Panc1 (cell line): ENCODE data around the gene RNASET2. TPM values are rescaled to one million over a fixed set of nuclear protein-coding genes. Genes with fewer than 3 reads are reported as not detected.

ENCODE experiments used
- ATAC-seq: fragments of 200-7000 bp; cut with Tn5 transposase; 2 replicates; pipeline ENCODE4 v1.9.1; 2020; ENCODE audit warnings: mild to moderate bottlenecking, moderate library complexity
- BruUV-seq: library from RNA; stranded (reverse); fragments of 400-500 nt; replicated peaks from 2 replicates; lab custom pipeline; 2021; lab: Mats Ljungman, UMichigan
- CTCF ChIA-PET: fragments of 300-600 bp; sonication (Branson Sonifier 250); formaldehyde crosslinking; loops from one replicate; lab custom pipeline; 2022; ENCODE audit warnings: antibody characterized with exemption; lab: Charles Lee
- POLR2A ChIA-PET: fragments of 300-600 bp; sonication (Branson Sonifier 250); formaldehyde crosslinking; loops from one replicate; lab custom pipeline; 2022; ENCODE audit warnings: antibody characterized with exemption; lab: Charles Lee
- DNase-seq: peaks from one replicate; pipeline ENCODE4 v3.0.0-alpha.2; 2010; ENCODE audit warnings: low read depth, low spot score
- H3K27ac ChIP-seq: 2 replicates; pipeline ENCODE4 v1.5.1; 2011; ENCODE audit warnings: mild to moderate bottlenecking, low read length, inconsistent platforms
- H3K27me3 ChIP-seq: fragments of 200-500 bp; sonication (Bioruptor generic); 2 replicates; pipeline ENCODE4 v1.6.0; 2014; ENCODE audit warnings: low read length, inconsistent platforms; ENCODE audit not compliant: control insufficient read depth, insufficient read depth
- H3K36me3 ChIP-seq: fragments of 200-500 bp; sonication (Bioruptor generic); 2 replicates; pipeline ENCODE4 v1.5.1; 2014; ENCODE audit warnings: inconsistent platforms, mild to moderate bottlenecking, low read length, moderate library complexity; ENCODE audit not compliant: control insufficient read depth, insufficient read depth
- H3K4me1 ChIP-seq: 2 replicates; pipeline ENCODE4 v1.5.1; 2011; ENCODE audit warnings: inconsistent platforms, mild to moderate bottlenecking, low read length, moderate library complexity; ENCODE audit not compliant: control insufficient read depth, insufficient read depth
- H3K4me3 ChIP-seq, 2 experiments: 2 replicates each; pipeline ENCODE4 v1.5.1; 2011 to 2012; ENCODE audit warnings: low read depth in 2 of 2, low read length in 2 of 2, mild to moderate bottlenecking in 2 of 2, inconsistent platforms in 1 of 2, moderate library complexity in 1 of 2
- H3K9me3 ChIP-seq: fragments of 200-500 bp; sonication (Bioruptor generic); 2 replicates; pipeline ENCODE4 v1.5.1; 2014; ENCODE audit warnings: low read depth, mild to moderate bottlenecking, inconsistent platforms, low read length, moderate library complexity; ENCODE audit not compliant: control insufficient read depth, insufficient read depth
- CTCF ChIP-seq: fragments of 450-650 bp; IDR thresholded peaks from 2 replicates; pipeline ENCODE4 v1.5.1; 2017; ENCODE audit warnings: mild to moderate bottlenecking
- POLR2AphosphoS5 ChIP-seq: IDR thresholded peaks from 2 replicates; pipeline ENCODE4 v1.6.1; 2012; ENCODE audit warnings: mild to moderate bottlenecking, low read depth, low read length, moderate library complexity
- REST ChIP-seq, 2 experiments: IDR thresholded peaks; 2 replicates each; pipeline ENCODE4 v1.6.1; 2011 to 2012; ENCODE audit warnings: low read depth in 2 of 2, control low read depth in 1 of 2, low read length in 1 of 2, mild to moderate bottlenecking in 1 of 2, moderate library complexity in 1 of 2; ENCODE audit not compliant: insufficient read depth in 1 of 2
- SIN3A ChIP-seq: IDR thresholded peaks from 2 replicates; pipeline ENCODE4 v1.6.1; 2012; ENCODE audit warnings: low read depth, mild to moderate bottlenecking, low read length, moderate library complexity, borderline replicate concordance; ENCODE audit not compliant: insufficient read depth
- TCF7L2 ChIP-seq: IDR thresholded peaks from 2 replicates; pipeline ENCODE4 v1.6.1; 2011; ENCODE audit warnings: mild to moderate bottlenecking, low read depth, low read length, inconsistent platforms
- in situ Hi-C: cut with HindIII; loops from 2 replicates; pipeline ENCODE4 v1.10.0; 2016; ENCODE audit warnings: low sequenced_read_pairs, low pct_unique_long_range_greater_than_20kb
- intact Hi-C: fragments of 100-400 bp; cut with micrococcal nuclease; formaldehyde crosslinking; loops from one replicate; pipeline ENCODE4 v1.10.0; 2022; ENCODE audit not compliant: unreplicated experiment
- total RNA-seq: library from RNA; stranded (reverse); gene quantifications from one replicate; pipeline ENCODE4 v1.2.1, GENCODE V29; 2021; ENCODE audit not compliant: unreplicated experiment

RNASET2 gene
- total RNA-seq, 1 experiment from 2014 or later, result 9.7 TPM

- no TSS peak for BruUV-seq
- Histone ChIP-seq H3K9me3 (no peaks in the 10 kb centered on the region), H3K4me3 (no peak overlapping the region), H3K27ac (no peak overlapping the region), H3K27me3 (no peaks in the 10 kb centered on the region), H3K4me1 (no peaks in the 10 kb centered on the region), H3K36me3 (no peaks in the 10 kb centered on the region)
- ChIA-PET CTCF (interaction anchor here (0.6 kb wide), 1 partner anchor 71 kb away, joined by 4 read pairs; no protein-coding TSS in a partner anchor), POLR2A (no interaction called here)
- no peak for ATAC-seq
- intact Hi-C loops, result no loop called here
- in situ Hi-C loops, result no loop called here
- TF ChIP-seq REST (IDR thresholded peaks at IDR 0.05; ENCODE audit: insufficient read depth in 1 of 2, low read depth in 2 of 2, low read length in 1 of 2) (no peak), CTCF (no peak), SIN3A (no peak), POLR2AphosphoS5 (no peak), TCF7L2 (no peak)
- no peak for DNase-seq
Observed at GRCh38 chr6:166947251-166947650, 9.1 kb downstream of the RNASET2 start.

GRCh38 chr6:166946125-166946524 lies 10.2 kb downstream of the RNASET2 start:
- in situ Hi-C loops, result no loop called here
- Histone ChIP-seq H3K27ac (no peak overlapping the region), H3K27me3 (no peaks in the 10 kb centered on the region), H3K4me1 (no peaks in the 10 kb centered on the region), H3K4me3 (no peak overlapping the region), H3K9me3 (no peaks in the 10 kb centered on the region), H3K36me3 (no peaks in the 10 kb centered on the region)
- no peak for ATAC-seq
- POLR2A ChIA-PET, result no interaction called here
- intact Hi-C loops, result no loop called here
- no peak for TF ChIP-seq POLR2AphosphoS5
- TF ChIP-seq SIN3A, result no peak
- TF ChIP-seq REST (IDR thresholded peaks at IDR 0.05; ENCODE audit: insufficient read depth in 1 of 2, low read depth in 2 of 2, low read length in 1 of 2), result no peak
- no peak for TF ChIP-seq CTCF
- no peak for TF ChIP-seq TCF7L2
- CTCF ChIA-PET, result no interaction called here
- no TSS peak for BruUV-seq
- DNase-seq, result no peak
